ENCODE results near the gene PALD1.

DNA sequence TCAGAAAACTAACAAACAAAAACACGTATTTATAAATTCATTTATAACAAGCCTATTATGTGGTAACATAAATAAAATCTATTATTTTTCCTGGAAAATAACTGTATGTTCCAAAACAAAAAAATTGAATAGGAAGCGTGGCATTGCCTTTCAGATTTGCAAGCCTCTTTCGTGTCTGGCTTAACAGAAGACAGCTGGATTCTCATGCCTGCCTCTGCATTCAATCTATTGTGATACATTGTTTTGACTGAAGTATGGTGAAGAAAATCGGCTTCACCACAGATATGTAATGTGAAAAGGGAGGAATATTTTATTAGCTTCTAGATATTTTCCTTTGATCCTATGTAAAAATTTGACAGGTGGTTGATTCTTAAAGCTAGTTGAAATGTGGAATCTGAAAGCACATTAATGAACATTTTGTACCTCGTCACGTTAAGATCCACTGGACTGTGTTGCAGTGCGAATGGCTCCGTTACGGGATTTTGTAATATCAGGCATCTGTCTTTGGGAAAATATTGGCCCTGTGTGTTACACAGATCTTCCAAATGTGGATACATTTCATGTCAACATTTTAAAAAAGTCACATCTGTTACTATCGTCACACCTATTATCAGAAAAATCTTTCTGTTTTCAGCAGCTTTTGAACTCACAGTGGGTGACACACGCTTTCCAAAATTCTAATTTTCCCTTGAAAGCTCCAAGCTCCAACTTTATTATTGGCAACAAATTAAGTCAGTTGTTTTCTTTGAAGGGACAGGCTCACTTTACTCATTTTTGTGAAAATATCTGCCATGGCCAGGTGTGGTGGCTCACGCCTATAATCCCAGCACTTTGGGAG is 26.2 kb downstream of the PALD1 start:
- TF ChIP-seq CTCF (IDR thresholded peaks at IDR 0.05) (no peak), EP300 (IDR thresholded peaks at IDR 0.05) (no peak)

Data from suprapubic skin (tissue), 3 donors.